ENCODE measurements around the gene LGI4.

LGI4 gene

GRCh38 chr19:35177377-35178274 lies 42.8 kb upstream of the LGI4 start:
- TF ChIP-seq SIN3A (IDR thresholded peaks at IDR 0.05; ENCODE audit: borderline replicate concordance, insufficient read depth, low read length) (no peak), POLR2AphosphoS5 (IDR thresholded peaks at IDR 0.05; ENCODE audit: low read depth, low read length) (no peak), REST (IDR thresholded peaks at IDR 0.05; ENCODE audit: insufficient read depth in 1 of 2, low read depth in 2 of 2, low read length in 2 of 2) (no peak), TAF1 (IDR thresholded peaks at IDR 0.05; ENCODE audit: borderline replicate concordance, insufficient read depth, low read length) (no peak), FOXP2 (optimal IDR thresholded peaks at IDR 0.05; ENCODE audit: borderline replicate concordance, extremely low read depth, extremely low read length, insufficient read depth) (no peak)

- TF ChIP-seq POLR2AphosphoS5 (IDR thresholded peaks at IDR 0.05; ENCODE audit: low read depth, low read length) (no peak), TAF1 (IDR thresholded peaks at IDR 0.05; ENCODE audit: borderline replicate concordance, insufficient read depth, low read length) (no peak), SIN3A (IDR thresholded peaks at IDR 0.05; ENCODE audit: borderline replicate concordance, insufficient read depth, low read length) (no peak), REST (IDR thresholded peaks at IDR 0.05; ENCODE audit: insufficient read depth in 1 of 2, low read depth in 2 of 2, low read length in 2 of 2) (no peak), FOXP2 (optimal IDR thresholded peaks at IDR 0.05; ENCODE audit: borderline replicate concordance, extremely low read depth, extremely low read length, insufficient read depth) (no peak)
Observed at GRCh38 chr19:35176181-35176570, 41.3 kb upstream of the LGI4 start.

- TF ChIP-seq REST (IDR thresholded peaks at IDR 0.05; ENCODE audit: insufficient read depth in 1 of 2, low read depth in 2 of 2, low read length in 2 of 2) (no peak), POLR2AphosphoS5 (IDR thresholded peaks at IDR 0.05; ENCODE audit: low read depth, low read length) (no peak), SIN3A (IDR thresholded peaks at IDR 0.05; ENCODE audit: borderline replicate concordance, insufficient read depth, low read length) (no peak), FOXP2 (optimal IDR thresholded peaks at IDR 0.05; ENCODE audit: borderline replicate concordance, extremely low read depth, extremely low read length, insufficient read depth) (no peak), TAF1 (IDR thresholded peaks at IDR 0.05; ENCODE audit: borderline replicate concordance, insufficient read depth, low read length) (no peak)
Observed at GRCh38 chr19:35174226-35174625, 39.4 kb upstream of the LGI4 start.

GRCh38 chr19:35171730-35172129 lies 36.9 kb upstream of the LGI4 start:
- TF ChIP-seq REST (IDR thresholded peaks at IDR 0.05; ENCODE audit: insufficient read depth in 1 of 2, low read depth in 2 of 2, low read length in 2 of 2), result no peak
- TF ChIP-seq TAF1 (IDR thresholded peaks at IDR 0.05; ENCODE audit: borderline replicate concordance, insufficient read depth, low read length), result no peak
